SK-N-MC (cell line): ENCODE results near the gene OCA2.

Experiments used
- EZH2 ChIP-seq: fragments of 200-600 bp; sonication (generic); IDR thresholded peaks from one replicate; pipeline ENCODE4 v1.6.1; 2017; ENCODE audit warnings: antibody characterized with exemption
- FOXP2 ChIP-seq: optimal IDR thresholded peaks from 2 replicates; pipeline ENCODE3; 2011; ENCODE audit warnings: mild to moderate bottlenecking, moderate library complexity; ENCODE audit not compliant: insufficient read depth; ENCODE audit errors: extremely low read length, control extremely low read depth
- POLR2AphosphoS5 ChIP-seq: IDR thresholded peaks from 2 replicates; pipeline ENCODE4 v1.6.1; 2012; ENCODE audit warnings: mild to moderate bottlenecking, low read depth, low read length, borderline replicate concordance

DNA sequence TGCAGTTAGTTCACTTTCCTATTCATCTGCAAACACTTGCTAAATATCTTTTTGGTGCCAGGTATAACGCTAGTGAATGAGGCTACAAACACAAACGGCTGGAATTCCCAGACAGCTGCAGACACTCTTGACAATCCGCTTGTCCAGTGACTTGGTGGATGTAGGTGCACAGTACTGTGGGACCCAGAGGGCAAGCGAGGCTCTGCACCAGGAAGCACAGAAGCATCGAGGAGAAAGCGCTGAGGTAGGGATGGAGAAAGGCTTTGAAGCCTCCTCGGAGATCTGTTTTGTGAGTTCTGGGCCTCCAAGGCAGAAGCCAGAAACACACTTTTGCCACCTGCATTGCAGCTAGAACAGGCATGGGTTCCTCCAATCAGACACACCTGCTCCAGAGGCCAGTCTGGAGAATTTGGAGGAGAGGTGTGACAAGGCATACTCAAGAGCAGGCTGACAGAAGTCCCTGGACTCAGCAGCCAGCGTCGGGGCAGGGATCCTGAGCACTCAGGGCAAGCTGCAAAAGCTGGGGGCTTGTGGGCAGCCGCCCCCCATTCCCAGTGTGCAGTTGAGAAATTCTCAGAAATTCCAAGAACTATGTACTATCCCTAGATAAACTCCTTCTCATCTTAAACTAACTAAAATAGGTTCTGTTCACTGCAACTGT is 232.5 kb downstream of the OCA2 start:
- TF ChIP-seq EZH2 = no peak
- no peak for TF ChIP-seq POLR2AphosphoS5
- TF ChIP-seq FOXP2 = no peak
